Tibial nerve (tissue), 4 donors: Measurements from ENCODE around the gene RNF26.

ENCODE experiments used
- EP300 ChIP-seq, 2 donors: sonication (generic); formaldehyde crosslinking; IDR thresholded peaks; one replicate each; pipeline ENCODE4 v1.6.1; 2017; ENCODE audit warnings: antibody characterized with exemption in 2 of 2, mild to moderate bottlenecking in 1 of 2
- POLR2A ChIP-seq, 2 donors: fragments of 450-650 bp; IDR thresholded peaks; one replicate each; pipeline ENCODE4 v1.6.1; 2017; ENCODE audit warnings: antibody characterized with exemption in 2 of 2, mild to moderate bottlenecking in 2 of 2, moderate library complexity in 2 of 2
- TF ChIP-seq, protein P1 (sequence below), 5 experiments: fragments of 200-600 bp in 3 of 5; fragments of 450-650 bp in 2 of 5; sonication (generic) in 3 of 5; IDR thresholded peaks; one replicate each; pipeline ENCODE4 v1.5.1; 2016 to 2019; ENCODE audit warnings: antibody characterized with exemption in 5 of 5, mild to moderate bottlenecking in 3 of 5, moderate library complexity in 2 of 5

GRCh38 chr11:119347242-119347641 lies 12.9 kb downstream of the RNF26 start:
- TF ChIP-seq EP300 (IDR thresholded peaks at IDR 0.05) = no peak
- TF ChIP-seq, protein P1, sequence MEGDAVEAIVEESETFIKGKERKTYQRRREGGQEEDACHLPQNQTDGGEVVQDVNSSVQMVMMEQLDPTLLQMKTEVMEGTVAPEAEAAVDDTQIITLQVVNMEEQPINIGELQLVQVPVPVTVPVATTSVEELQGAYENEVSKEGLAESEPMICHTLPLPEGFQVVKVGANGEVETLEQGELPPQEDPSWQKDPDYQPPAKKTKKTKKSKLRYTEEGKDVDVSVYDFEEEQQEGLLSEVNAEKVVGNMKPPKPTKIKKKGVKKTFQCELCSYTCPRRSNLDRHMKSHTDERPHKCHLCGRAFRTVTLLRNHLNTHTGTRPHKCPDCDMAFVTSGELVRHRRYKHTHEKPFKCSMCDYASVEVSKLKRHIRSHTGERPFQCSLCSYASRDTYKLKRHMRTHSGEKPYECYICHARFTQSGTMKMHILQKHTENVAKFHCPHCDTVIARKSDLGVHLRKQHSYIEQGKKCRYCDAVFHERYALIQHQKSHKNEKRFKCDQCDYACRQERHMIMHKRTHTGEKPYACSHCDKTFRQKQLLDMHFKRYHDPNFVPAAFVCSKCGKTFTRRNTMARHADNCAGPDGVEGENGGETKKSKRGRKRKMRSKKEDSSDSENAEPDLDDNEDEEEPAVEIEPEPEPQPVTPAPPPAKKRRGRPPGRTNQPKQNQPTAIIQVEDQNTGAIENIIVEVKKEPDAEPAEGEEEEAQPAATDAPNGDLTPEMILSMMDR (IDR thresholded peaks at IDR 0.05) = no peak
- no peak for TF ChIP-seq POLR2A (IDR thresholded peaks at IDR 0.05)
